ENCODE results near the gene BIN1.

GRCh38 chr2:127129937-127130336, 23.0 kb upstream of the BIN1 start:
- no peak for TF ChIP-seq POLR2A (IDR thresholded peaks at IDR 0.05)
- no peak for TF ChIP-seq CTCF (IDR thresholded peaks at IDR 0.05)

Data from thyroid gland (tissue), 4 donors.